ENCODE data around the gene MYO1B. TPM values are rescaled to one million over a fixed set of nuclear protein-coding genes. Genes with fewer than 3 reads are reported as not detected.

The MYO1B gene
- total and polyA plus RNA-seq, 10 of the 15 experiments (the other 5 are each of a cell fraction or from before 2014, with no cell fraction given): 0.10 to 4.2 (median 1.6) TPM

- TF ChIP-seq NFYB (IDR thresholded peaks at IDR 0.05; ENCODE audit: insufficient read depth, low read depth, low read length): no peak
- no peak for TF ChIP-seq NRF1 (conservative IDR thresholded peaks at IDR 0.05; ENCODE audit: low read depth, low read length)
- TF ChIP-seq MYC (IDR thresholded peaks at IDR 0.05; ENCODE audit: insufficient read depth, insufficient read length, insufficient replicate concordance, low read length, severe bottlenecking): no peak
- TF ChIP-seq WRNIP1 (IDR thresholded peaks at IDR 0.05; ENCODE audit: borderline replicate concordance, low read depth, low read length): no peak
- no peak for TF ChIP-seq SPI1 (IDR thresholded peaks at IDR 0.05; ENCODE audit: borderline replicate concordance, insufficient read depth, low read depth, low read length)
These were observed 167.1 kb downstream of the MYO1B start (continued) for GRCh38 chr2:191412353-191412752.

DNA sequence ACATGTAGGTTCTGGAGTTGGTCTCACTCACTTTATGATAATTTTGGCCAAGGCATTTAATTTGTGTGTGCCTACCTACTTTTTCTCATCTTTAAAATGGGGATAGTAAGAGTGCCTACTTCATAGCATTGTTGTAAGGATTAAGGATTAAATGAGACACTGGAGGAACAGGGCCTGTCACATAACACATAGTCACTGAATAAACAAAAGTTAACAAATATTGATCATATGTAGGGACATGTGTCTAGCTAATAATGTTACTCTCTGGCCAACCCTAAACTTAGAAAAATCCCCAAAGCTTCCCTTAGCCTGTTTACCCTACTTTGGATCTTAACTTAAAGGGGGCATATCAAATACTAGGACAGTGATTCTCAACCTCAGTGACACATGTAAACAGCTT lies 169.9 kb downstream of the MYO1B start:
- SMC1A ChIA-PET (ENCODE audit: uncharacterized antibody, unreplicated experiment): interaction anchor here (1.6 kb wide), 1 partner anchor 12 kb away, joined by 4 read pairs; no protein-coding TSS in a partner anchor
- DNase-seq (ENCODE audit: low read depth, low spot score): no peak
- no peak overlapping the region for H3K27ac ChIP-seq (ENCODE audit: control insufficient read depth, insufficient read depth)
- RAD21 ChIA-PET (ENCODE audit: unreplicated experiment): no interaction called here
- CTCF ChIA-PET: interaction anchor here (0.7 kb wide), 1 partner anchor 245 kb away, joined by 3 read pairs; no protein-coding TSS in a partner anchor
- H3K9me3 ChIP-seq (replicated peaks; ENCODE audit: control insufficient read depth, insufficient read depth, low read length): no peaks in the 10 kb centered on the region
- H3K79me2 ChIP-seq (ENCODE audit: control insufficient read depth, insufficient read depth, low read length): no peaks in the 10 kb centered on the region
- no peak overlapping the region for H3K4me3 ChIP-seq
- no peak overlapping the region for H3K9ac ChIP-seq (ENCODE audit: control insufficient read depth, insufficient read depth, low read length)
- BruUV-seq (replicated peaks): no TSS peak
- no peak overlapping the region for H2AFZ ChIP-seq (ENCODE audit: control insufficient read depth, low read depth, low read length)
- H3K4me1 ChIP-seq (ENCODE audit: control insufficient read depth, insufficient read depth, low read length): no peaks in the 10 kb centered on the region
- no peaks in the 10 kb centered on the region for H3K36me3 ChIP-seq (ENCODE audit: control insufficient read depth in 2 of 2, insufficient read depth in 2 of 2, low read length in 1 of 2)
- H3K4me2 ChIP-seq (ENCODE audit: control insufficient read depth, insufficient read depth): no peak overlapping the region
- FAIRE-seq: no peak
- in situ Hi-C loops (cut with MboI) (no loop called here), intact Hi-C loops (cut with micrococcal nuclease; ENCODE audit: unreplicated experiment) (no loop called here)
- no peak for ATAC-seq
- no peaks in the 10 kb centered on the region for H3K27me3 ChIP-seq (replicated peaks in 1 of 2; ENCODE audit: control insufficient read depth in 2 of 2, insufficient read depth in 2 of 2, low read length in 1 of 2)
- POLR2A ChIA-PET: no interaction called here
- H4K20me1 ChIP-seq (ENCODE audit: control insufficient read depth, insufficient read depth): no peaks in the 10 kb centered on the region
- no peak for TF ChIP-seq HDAC2 (IDR thresholded peaks at IDR 0.05)
- no peak for TF ChIP-seq IRF3 (IDR thresholded peaks at IDR 0.05)
- TF ChIP-seq RBBP5 (conservative IDR thresholded peaks at IDR 0.05): no peak
- TF ChIP-seq ZNF592 (IDR thresholded peaks at IDR 0.05): no peak
- TF ChIP-seq, protein P1, sequence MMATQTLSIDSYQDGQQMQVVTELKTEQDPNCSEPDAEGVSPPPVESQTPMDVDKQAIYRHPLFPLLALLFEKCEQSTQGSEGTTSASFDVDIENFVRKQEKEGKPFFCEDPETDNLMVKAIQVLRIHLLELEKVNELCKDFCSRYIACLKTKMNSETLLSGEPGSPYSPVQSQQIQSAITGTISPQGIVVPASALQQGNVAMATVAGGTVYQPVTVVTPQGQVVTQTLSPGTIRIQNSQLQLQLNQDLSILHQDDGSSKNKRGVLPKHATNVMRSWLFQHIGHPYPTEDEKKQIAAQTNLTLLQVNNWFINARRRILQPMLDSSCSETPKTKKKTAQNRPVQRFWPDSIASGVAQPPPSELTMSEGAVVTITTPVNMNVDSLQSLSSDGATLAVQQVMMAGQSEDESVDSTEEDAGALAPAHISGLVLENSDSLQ (IDR thresholded peaks at IDR 0.05): no peak
- no peak for TF ChIP-seq ZNF24 (IDR thresholded peaks at IDR 0.05)
- no peak for TF ChIP-seq PML (IDR thresholded peaks at IDR 0.05; ENCODE audit: low read length)
- no peak for TF ChIP-seq ELK1 (IDR thresholded peaks at IDR 0.05; ENCODE audit: low read depth, low read length)
- TF ChIP-seq SREBF1 (IDR thresholded peaks at IDR 0.05; ENCODE audit: low read length): no peak
- TF ChIP-seq MEF2B (IDR thresholded peaks at IDR 0.05; ENCODE audit: partially characterized antibody, poor library complexity, severe bottlenecking): no peak

Data from GM12878 (cell line).